ENCODE data around the gene NDUFV3. TPM values are rescaled to one million over a fixed set of nuclear protein-coding genes. Genes with fewer than 3 reads are reported as not detected.
A peak's percentile ranks its signal among the peaks of the same experiment; 100 is the strongest.
"Not testable (repeated sequence)": the region's sequence is repeated elsewhere in the genome, so short reads cannot be mapped to it uniquely, and the experiment has no call there.

Gene NDUFV3
- total and polyA plus RNA-seq, 2 experiments from 2014 or later, result 31.9 to 36.3 TPM

GRCh38 chr21:42923553-42924432 is 30.7 kb downstream of the NDUFV3 start:
- DNase-seq (ENCODE audit: low spot score), result peak; percentile 92
- H3K4me1 ChIP-seq (ENCODE audit: insufficient read depth), result peaks cover 6% of the 10 kb centered on the region
- peak overlapping the region; percentile 54 for H3K27ac ChIP-seq
- no peaks in the 10 kb centered on the region for H4K20me1 ChIP-seq (ENCODE audit: insufficient read depth, poor library complexity, severe bottlenecking)
- 32% methylated on average over 18 of the region's 18 CpGs for WGBS (ENCODE audit: low lambda C conversion rate, missing lambda C conversion rate)
- H3K27me3 ChIP-seq, result no peaks in the 10 kb centered on the region
- TF ChIP-seq EZH2 (IDR thresholded peaks at IDR 0.05; ENCODE audit: borderline replicate concordance), result no peak
- TF ChIP-seq, protein P1, sequence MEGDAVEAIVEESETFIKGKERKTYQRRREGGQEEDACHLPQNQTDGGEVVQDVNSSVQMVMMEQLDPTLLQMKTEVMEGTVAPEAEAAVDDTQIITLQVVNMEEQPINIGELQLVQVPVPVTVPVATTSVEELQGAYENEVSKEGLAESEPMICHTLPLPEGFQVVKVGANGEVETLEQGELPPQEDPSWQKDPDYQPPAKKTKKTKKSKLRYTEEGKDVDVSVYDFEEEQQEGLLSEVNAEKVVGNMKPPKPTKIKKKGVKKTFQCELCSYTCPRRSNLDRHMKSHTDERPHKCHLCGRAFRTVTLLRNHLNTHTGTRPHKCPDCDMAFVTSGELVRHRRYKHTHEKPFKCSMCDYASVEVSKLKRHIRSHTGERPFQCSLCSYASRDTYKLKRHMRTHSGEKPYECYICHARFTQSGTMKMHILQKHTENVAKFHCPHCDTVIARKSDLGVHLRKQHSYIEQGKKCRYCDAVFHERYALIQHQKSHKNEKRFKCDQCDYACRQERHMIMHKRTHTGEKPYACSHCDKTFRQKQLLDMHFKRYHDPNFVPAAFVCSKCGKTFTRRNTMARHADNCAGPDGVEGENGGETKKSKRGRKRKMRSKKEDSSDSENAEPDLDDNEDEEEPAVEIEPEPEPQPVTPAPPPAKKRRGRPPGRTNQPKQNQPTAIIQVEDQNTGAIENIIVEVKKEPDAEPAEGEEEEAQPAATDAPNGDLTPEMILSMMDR (IDR thresholded peaks at IDR 0.05; ENCODE audit: poor library complexity), result peak; percentile 67
- no peaks in the 10 kb centered on the region for H3K79me2 ChIP-seq
- H3K9me2 ChIP-seq (replicated peaks; ENCODE audit: insufficient read depth), result no peaks in the 10 kb centered on the region
- peak overlapping the region; percentile 55 for H2AFZ ChIP-seq
- no peaks in the 10 kb centered on the region for H3K9me3 ChIP-seq (ENCODE audit: low read depth)
- peak overlapping the region; percentile 56 for H3K4me2 ChIP-seq
- no peaks in the 10 kb centered on the region for H3K36me3 ChIP-seq (replicated peaks; ENCODE audit: insufficient read depth, low read depth)
- H3K4me3 ChIP-seq, result no peak overlapping the region

GRCh38 chr21:42924433-42924751 is 31.3 kb downstream of the NDUFV3 start:
- Histone ChIP-seq H3K9me3 (ENCODE audit: low read depth) (no peaks in the 10 kb centered on the region), H4K20me1 (ENCODE audit: insufficient read depth, poor library complexity, severe bottlenecking) (no peaks in the 10 kb centered on the region), H3K4me2 (peak overlapping the region; percentile 53), H3K4me3 (no peak overlapping the region), H3K4me1 (ENCODE audit: insufficient read depth) (peaks cover 6% of the 10 kb centered on the region), H3K36me3 (replicated peaks; ENCODE audit: insufficient read depth, low read depth) (no peaks in the 10 kb centered on the region), H2AFZ (peak overlapping the region; percentile 29), H3K79me2 (no peaks in the 10 kb centered on the region), H3K27me3 (no peaks in the 10 kb centered on the region), H3K27ac (peak overlapping the region; percentile 54), H3K9me2 (replicated peaks; ENCODE audit: insufficient read depth) (no peaks in the 10 kb centered on the region)
- DNase-seq (ENCODE audit: low spot score), result no peak
- TF ChIP-seq EZH2phosphoT487 (IDR thresholded peaks at IDR 0.05; ENCODE audit: low read depth, severe bottlenecking, unreplicated experiment) (no peak), EZH2 (IDR thresholded peaks at IDR 0.05; ENCODE audit: borderline replicate concordance) (no peak)
- TF ChIP-seq, protein P1 (IDR thresholded peaks at IDR 0.05; ENCODE audit: poor library complexity), result no peak
- 75% methylated on average over 6 of the region's 6 CpGs for WGBS (ENCODE audit: low lambda C conversion rate, missing lambda C conversion rate)

DNA sequence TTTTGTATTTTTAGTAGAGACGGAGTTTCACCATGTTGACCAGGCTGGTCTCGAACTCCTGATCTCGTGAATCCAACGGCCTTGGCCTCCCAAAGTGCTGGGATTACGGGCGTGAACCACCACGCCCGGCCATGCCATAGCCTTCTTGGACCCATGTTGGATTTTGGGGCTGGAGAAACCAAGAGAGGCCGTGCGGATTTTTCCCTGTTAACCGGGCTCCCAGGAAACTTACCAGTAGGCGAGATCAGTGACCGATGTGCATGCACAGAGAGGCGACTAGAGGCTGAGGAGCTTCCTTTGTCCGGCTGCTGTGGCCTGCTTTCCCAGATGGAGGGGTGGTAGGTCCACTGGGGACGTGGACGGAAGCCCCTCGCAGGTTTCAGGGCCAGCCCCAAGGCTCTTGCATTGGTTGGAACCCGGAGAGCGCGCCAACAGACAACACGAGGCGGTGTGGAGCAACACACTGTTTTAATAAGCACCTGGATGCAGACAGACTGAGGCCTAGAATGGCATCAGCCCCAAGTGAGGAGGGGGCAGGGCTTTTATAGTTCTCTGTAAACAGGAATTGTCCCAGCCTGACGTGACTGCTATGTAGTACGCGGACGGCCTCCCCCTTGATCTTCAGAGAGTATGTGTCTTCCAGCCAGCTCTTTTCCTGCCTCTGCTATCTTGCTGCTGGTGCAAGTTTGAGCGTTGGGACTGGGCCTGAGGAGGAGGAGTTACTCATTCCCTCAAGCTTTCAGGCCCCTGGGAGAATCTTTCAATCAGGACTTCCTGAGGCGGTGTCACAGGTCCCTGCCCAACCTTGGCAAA is 32.2 kb downstream of the NDUFV3 start, which contains the start of gene ERVH48-1:
Gene ERVH48-1, minus strand, starts transcription at position 517 of the 813 bp plus-strand sequence. CDS start 6,624 bp downstream, outside the sequence.
- H3K36me3 ChIP-seq (replicated peaks; ENCODE audit: insufficient read depth, low read depth), result no peaks in the 10 kb centered on the region
- H3K4me2 ChIP-seq, result peak within 1 kb of the TSS; percentile 53
- no peaks in the 10 kb centered on the region for H3K9me3 ChIP-seq (ENCODE audit: low read depth)
- no peaks in the 10 kb centered on the region for H4K20me1 ChIP-seq (ENCODE audit: insufficient read depth, poor library complexity, severe bottlenecking)
- no peaks in the 10 kb centered on the region for H3K9me2 ChIP-seq (replicated peaks; ENCODE audit: insufficient read depth)
- 75% methylated on average over 29 of the region's 29 CpGs for WGBS (ENCODE audit: low lambda C conversion rate, missing lambda C conversion rate)
- no peaks in the 10 kb centered on the region for H3K27me3 ChIP-seq
- no peaks in the 10 kb centered on the region for H3K79me2 ChIP-seq
- no peak within 1 kb of the TSS for H3K27ac ChIP-seq
- peak; percentile 55 for DNase-seq (ENCODE audit: low spot score)
- no peak within 1 kb of the TSS for H3K4me3 ChIP-seq
- H3K4me1 ChIP-seq (ENCODE audit: insufficient read depth), result peaks cover 6% of the 10 kb centered on the region
- H2AFZ ChIP-seq, result peak within 1 kb of the TSS; percentile 29
- TF ChIP-seq EZH2 (IDR thresholded peaks at IDR 0.05; ENCODE audit: borderline replicate concordance) (no peak), EZH2phosphoT487 (IDR thresholded peaks at IDR 0.05; ENCODE audit: low read depth, severe bottlenecking, unreplicated experiment) (no peak)
- TF ChIP-seq, protein P1 (IDR thresholded peaks at IDR 0.05; ENCODE audit: poor library complexity), result no peak

- H3K4me1 ChIP-seq (ENCODE audit: insufficient read depth), result peaks cover 10% of the 10 kb centered on the region
- H4K20me1 ChIP-seq (ENCODE audit: insufficient read depth, poor library complexity, severe bottlenecking); H3K9me2 ChIP-seq (replicated peaks; ENCODE audit: insufficient read depth); H3K36me3 ChIP-seq (replicated peaks; ENCODE audit: insufficient read depth, low read depth); H3K79me2 ChIP-seq; H3K4me2 ChIP-seq; H3K27me3 ChIP-seq; H3K9me3 ChIP-seq (ENCODE audit: low read depth); H2AFZ ChIP-seq; DNase-seq (ENCODE audit: low spot score); H3K4me3 ChIP-seq; H3K27ac ChIP-seq: not testable (repeated sequence)
- WGBS (ENCODE audit: low lambda C conversion rate, missing lambda C conversion rate), result 91% methylated on average over 23 of the region's 23 CpGs
Observed at GRCh38 chr21:42927474-42928200, 34.5 kb downstream of the NDUFV3 start.

Measured in hepatocyte (in vitro differentiated cells).